CD4-positive, alpha-beta T cell treated with Interleukin-2 at 100 ng/mL for 4 hours (primary cell): ENCODE measurements around the gene SLC6A9.
A peak's percentile ranks its signal among the peaks of the same experiment; 100 is the strongest.

Experiments used
- DNase-seq: peaks from one replicate; pipeline ENCODE4 v3.0.0-alpha.2; 2020; ENCODE audit warnings: low spot score

The SLC6A9 gene

GRCh38 chr1:43983253-43983899, 47.9 kb downstream of the SLC6A9 start:
- DNase-seq, result no peak

GRCh38 chr1:43982808-43983207, 48.5 kb downstream of the SLC6A9 start:
- DNase-seq, result no peak

- no peak for DNase-seq
Measured at GRCh38 chr1:43982241-43982640, 49.0 kb downstream of the SLC6A9 start.

GRCh38 chr1:43981636-43982035, 49.6 kb downstream of the SLC6A9 start:
- DNase-seq, result no peak

- DNase-seq, result no peak
Measured at GRCh38 chr1:43981135-43981491, 50.1 kb downstream of the SLC6A9 start.

- no peak for DNase-seq
Measured at GRCh38 chr1:43980255-43981134, 50.8 kb downstream of the SLC6A9 start.

GRCh38 chr1:43979528-43980254, 51.6 kb downstream of the SLC6A9 start:
- DNase-seq, result peak; percentile 3

GRCh38 chr1:43979261-43979527, 52.1 kb downstream of the SLC6A9 start:
- no peak for DNase-seq

- peak; percentile 14 for DNase-seq
Measured at GRCh38 chr1:43978551-43979260, 52.6 kb downstream of the SLC6A9 start, which contains the start of gene B4GALT2. Gene B4GALT2, plus strand, starts transcription at chr1:43979210. Its CDS starts 1,951 bp downstream, at chr1:43981161.

- DNase-seq, result no peak
Measured at GRCh38 chr1:43978264-43978550, 53.1 kb downstream of the SLC6A9 start.

- DNase-seq, result no peak
Measured at GRCh38 chr1:43977376-43978263, 53.6 kb downstream of the SLC6A9 start.

- no peak for DNase-seq
Measured at GRCh38 chr1:43976890-43977289, 54.4 kb downstream of the SLC6A9 start.

- no peak for DNase-seq
Measured at GRCh38 chr1:43976045-43976444, 55.2 kb downstream of the SLC6A9 start.

- DNase-seq, result peak; percentile 39
Measured at GRCh38 chr1:43975249-43975961, 55.9 kb downstream of the SLC6A9 start.

GRCh38 chr1:43974443-43975248, 56.6 kb downstream of the SLC6A9 start, which contains the start of gene ATP6V0B:
Gene ATP6V0B, plus strand, starts transcription at chr1:43974960. Its CDS starts 81 bp downstream, at chr1:43975041.
- peak; percentile 91 for DNase-seq

- no peak for DNase-seq
Measured at GRCh38 chr1:43973981-43974442, 57.2 kb downstream of the SLC6A9 start.

GRCh38 chr1:43971336-43971980, 59.8 kb downstream of the SLC6A9 start:
- DNase-seq, result no peak

GRCh38 chr1:43970911-43971310, 60.4 kb downstream of the SLC6A9 start:
- no peak for DNase-seq

- DNase-seq, result no peak
Measured at GRCh38 chr1:43970502-43970901, 60.8 kb downstream of the SLC6A9 start.
